Stimulated activated CD8-positive, alpha-beta memory T cell treated with anti-CD3 and anti-CD28 coated beads, Interleukin-12 subunit alpha, Interleukin-12 subunit beta, amount 100 ng/mL, for 24 hours (primary cell): ENCODE results near the gene RPRD1A.
"Not testable (repeated sequence)": the region's sequence is repeated elsewhere in the genome, so short reads cannot be mapped to it uniquely, and the experiment has no call there.

ENCODE experiments used
- DNase-seq: peaks from one replicate; pipeline ENCODE4 v3.0.0-alpha.2; 2020; ENCODE audit errors: extremely low read depth

Gene RPRD1A

DNA sequence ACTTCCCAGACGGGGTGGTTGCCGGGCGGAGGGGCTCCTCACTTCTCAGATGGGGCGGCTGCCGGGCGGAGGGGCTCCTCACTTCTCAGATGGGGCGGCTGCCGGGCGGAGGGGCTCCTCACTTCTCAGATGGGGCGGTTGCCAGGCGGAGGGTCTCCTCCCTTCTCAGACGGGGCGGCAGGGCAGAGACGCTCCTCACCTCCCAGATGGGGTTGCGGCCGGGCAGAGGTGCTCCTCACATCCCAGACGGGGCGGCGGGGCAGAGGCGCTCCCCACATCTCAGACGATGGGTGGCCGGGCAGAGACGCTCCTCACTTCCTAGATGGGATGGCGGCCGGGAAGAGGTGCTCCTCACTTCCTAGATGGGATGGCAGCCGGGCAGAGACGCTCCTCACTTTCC is 10.4 kb upstream of the RPRD1A start:
- not testable (repeated sequence) for DNase-seq

DNA sequence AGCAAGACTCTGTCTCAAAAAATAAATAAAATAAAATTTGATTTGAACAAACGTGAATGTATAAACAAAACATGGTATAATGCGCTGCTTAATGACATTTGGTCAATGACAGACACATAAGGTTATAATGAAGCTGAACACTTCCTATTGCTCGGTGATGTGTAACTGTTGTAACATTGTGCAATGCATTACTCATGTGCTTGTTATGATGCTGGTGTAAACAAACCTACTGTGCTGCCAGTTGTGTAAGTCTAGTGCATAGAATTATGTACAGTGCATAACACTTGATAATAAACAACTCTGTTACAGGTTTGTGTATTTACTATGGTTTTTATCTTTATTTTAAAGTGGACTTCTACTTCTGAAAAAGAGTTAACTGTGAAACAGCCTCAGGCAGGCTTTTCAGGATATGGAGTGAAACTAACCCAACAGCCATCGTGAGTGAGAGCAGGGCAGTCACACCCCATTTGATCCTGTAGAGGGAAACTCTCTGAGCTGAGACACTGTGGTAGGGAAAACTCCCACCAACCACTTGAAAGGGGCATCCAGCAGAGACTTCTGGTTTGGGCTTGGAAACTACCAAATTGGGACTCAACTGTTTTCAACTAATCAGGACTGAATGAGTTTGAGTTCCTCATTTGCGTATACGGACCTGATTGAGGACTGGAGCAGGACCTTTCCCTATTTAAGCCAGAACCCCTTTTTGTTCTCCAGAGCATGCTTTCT is 8.7 kb upstream of the RPRD1A start:
- DNase-seq, result no peak

DNA sequence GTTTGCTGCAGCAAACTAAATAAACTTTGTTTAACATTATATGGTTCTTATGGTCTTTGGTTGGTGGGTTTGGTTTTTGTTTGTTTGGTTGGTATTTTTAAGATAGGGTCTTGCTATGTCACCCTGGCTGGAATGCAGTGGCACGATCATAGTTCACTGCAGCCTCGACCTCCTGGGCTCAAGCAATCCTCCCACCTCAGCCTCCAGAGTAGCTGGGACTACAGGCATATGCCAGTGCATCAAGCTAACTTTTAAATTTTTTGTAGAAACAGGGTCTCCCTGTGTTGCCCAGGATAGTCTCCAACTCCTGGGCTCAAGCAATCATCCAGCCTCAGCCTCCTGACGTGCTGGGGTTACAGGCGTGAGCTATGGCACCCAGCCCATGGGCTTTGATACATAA is 7.1 kb upstream of the RPRD1A start:
- DNase-seq, result no peak

DNA sequence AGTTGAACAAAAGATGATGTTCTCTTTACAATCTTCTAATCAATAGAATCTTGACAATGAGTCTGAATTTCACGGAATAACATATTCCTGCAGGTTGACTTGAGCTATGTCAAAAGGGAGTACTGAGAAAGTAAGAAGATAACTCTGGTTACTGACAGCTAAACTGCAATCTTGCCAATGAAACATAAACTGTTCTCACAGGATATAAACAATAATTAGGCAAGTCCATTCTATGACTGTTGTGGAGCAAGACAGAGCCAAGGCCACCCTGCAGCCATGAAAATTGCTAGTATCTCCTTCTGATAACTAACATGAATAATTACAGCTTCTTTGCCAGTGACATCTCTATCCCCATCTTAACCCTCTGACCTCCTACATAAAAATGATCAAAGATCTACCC is 6.3 kb upstream of the RPRD1A start:
- no peak for DNase-seq

DNA sequence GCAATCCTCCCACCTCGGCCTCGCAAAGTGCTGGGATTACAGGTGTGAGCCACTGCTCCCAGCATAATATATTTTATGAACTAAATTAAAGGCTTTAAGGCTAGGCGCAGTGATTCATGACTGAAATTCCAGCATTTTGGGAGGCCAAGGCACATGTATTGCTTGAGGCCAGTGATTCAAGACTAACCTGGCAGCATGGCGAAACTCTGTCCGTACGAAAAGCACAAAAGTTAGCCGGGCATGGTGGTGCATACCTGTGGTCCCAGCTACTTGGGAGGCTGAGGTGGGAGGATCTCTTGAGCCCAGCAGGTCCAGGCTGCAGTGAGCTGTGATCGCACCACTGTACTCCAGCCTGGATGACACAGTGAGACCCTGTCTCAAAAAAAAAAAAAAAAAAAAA is 5.0 kb upstream of the RPRD1A start:
- DNase-seq, result not testable (repeated sequence)

DNA sequence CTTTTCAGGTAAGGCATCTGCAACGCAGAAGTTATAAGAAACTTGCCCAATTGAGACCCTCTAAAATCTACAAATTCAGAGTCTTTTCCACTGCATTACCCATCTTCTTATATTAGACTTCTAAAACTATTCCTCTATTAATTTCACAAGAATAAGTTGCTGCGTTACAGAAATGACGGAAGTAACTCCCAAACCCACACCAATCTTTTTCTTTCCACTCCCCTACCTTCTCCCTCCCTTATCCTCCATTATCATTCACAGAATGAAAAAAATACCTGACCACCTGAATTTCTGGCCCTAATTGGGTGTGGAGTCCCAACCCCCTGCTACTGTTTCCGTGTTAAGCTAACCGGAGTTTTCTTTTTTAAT is 689 bp downstream of the RPRD1A start:
- DNase-seq, result no peak

DNA sequence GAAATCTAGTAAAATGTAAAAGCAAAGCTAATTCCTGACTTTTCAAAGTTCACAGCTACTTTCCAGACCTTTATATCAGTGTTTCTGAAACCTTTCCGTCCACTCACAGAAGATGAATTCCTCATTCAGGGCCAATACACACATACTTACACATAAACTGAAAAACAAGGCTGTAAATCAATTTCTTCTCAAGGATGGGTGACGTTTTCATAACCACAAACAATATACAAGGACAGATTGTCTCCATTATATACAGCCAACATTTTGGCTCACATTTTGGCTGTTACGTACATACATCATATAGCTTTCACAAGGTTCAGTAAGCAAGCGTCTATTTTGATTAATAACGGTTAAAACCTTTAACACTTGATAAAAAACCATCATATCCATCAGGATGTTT is 1.4 kb downstream of the RPRD1A start:
- DNase-seq, result no peak

DNA sequence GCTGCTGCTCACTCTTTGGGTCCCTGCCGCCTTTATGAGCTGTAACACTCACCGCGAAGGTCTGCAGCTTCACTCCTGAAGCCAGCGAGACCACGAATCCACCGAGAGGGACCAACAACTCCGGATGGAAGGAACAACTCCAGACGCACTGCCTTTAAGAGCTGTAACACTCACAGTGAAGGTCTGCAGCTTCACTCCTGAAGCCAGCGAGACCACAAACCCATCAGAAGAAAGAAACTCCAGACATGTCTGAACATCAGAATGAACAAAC is 2.6 kb downstream of the RPRD1A start:
- DNase-seq, result not testable (repeated sequence)

DNA sequence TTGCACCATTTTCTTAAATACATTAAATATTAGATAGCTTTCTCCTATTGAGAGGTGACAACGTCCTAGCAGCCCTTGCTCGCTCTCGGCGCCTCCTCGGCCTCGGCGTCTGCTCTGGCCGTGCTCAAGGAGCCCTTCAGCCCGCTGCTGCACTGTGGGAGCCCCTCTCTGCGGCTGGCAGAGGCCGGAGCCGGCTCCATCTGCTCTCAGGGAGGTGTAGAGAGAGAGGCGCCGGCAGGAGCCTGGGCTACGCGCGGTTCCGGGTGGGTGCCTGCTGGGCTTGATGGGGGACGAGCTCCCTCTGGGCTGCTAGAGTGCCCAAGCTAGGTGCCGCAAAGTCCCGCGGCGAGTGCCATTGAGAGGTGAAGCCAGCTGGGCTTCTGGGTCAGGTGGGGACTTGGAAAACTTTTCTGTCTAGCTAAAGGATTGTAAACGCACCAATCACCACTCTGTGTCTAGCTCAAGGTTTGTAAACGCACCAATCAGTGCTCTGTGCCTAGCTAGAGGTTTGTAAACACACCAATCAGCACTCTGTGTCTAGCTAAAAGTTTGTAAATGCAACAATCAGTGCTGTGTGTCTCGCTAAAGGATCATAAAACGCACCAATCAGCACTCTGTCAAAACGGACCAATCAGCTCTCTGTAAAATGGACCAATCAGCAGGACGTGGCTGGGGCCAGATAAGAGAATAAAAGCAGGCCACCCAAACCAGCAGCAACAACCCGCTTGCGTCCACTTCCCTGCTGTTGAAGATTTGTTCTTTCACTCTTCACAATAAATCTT is 3.1 kb downstream of the RPRD1A start:
- no peak for DNase-seq

DNA sequence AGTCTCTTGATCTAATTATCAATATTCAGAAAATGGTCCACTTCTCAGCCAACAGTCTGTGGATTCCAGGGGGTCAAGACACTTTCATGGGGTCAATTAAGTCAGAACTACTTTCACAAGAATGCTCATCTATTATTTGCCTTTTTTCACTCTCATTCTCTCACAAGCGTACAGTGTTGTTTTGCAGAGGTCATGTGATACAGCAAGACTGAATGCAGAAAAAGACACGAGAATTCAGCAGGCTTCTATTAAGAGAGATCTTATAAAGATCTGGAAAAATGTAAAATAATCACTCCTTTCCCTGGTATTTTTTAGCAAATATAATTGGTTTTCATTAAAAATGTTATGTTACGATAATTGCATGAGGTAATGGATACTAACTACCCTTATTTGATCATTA is 8.7 kb downstream of the RPRD1A start:
- no peak for DNase-seq

DNA sequence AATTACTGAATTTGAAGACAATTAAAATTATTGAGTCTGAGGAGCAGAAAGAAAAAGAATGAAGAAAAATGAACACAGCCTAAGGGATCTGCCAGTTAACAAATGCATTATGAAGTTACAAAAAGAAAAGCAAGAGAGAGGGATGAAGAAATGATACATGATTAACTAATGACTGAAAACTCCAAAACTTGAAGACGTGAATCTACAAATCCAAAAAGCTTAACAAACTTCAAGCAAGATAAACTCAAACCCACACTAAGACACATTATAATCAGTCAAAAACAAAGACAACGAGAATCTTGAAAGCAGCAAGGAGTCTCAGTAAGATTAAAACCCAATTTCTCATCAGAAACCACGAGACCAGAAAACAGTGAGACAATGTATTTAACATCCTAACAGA is 15.6 kb downstream of the RPRD1A start:
- no peak for DNase-seq

DNA sequence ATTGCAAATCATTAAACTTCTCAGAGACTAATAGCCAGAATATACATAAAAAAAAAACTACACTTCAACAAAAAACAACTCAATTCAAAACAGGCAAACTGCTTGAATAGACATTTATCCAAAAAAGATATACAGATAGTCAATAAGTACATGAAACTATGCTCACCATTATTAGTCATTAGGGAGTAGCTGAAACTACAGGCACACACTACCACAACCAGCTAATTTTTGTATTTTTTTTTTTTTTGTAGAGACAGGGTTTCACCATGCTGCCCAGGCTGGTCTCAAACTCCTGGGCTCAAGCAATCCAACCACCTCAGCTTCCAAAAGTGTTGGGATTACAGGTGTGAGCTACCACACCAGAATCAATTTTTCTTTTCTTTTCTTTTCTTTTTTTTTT is 16.9 kb downstream of the RPRD1A start:
- no peak for DNase-seq

DNA sequence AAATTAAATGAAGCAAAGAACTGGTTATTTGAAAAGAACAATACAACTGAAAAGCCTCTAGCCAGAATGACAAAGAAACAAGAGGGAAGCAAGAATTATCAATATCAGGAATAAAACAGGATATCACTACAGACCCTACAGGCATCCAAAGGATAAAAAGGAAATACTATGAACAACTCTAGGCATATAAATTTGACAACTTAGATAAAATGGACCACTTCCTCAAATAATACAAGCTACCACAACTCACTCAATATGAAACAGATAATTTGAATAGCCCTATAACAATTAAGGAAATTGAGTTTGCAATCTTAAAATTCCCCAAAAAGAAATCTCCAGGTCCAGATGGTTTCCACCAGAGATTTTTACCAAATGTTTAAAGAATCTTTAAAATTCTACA is 19.8 kb downstream of the RPRD1A start:
- no peak for DNase-seq

DNA sequence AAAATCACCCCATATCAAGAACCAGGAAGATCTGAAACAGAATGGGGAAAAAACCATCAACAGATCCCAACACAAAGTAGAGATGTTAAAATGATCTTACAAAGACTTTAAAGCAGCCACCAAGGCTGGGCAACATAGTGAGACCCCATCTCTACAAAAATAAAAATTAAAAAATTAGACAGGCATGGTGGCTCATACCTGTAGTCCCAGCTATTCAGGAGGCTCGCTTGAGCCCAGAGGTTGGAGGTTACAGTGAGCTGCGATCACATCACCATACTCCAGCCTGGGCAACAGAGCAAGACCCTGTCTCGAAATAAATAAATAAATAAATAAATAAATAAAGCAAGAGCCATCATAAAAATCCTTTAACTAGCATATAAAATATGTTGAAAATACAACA is 20.5 kb downstream of the RPRD1A start:
- no peak for DNase-seq

DNA sequence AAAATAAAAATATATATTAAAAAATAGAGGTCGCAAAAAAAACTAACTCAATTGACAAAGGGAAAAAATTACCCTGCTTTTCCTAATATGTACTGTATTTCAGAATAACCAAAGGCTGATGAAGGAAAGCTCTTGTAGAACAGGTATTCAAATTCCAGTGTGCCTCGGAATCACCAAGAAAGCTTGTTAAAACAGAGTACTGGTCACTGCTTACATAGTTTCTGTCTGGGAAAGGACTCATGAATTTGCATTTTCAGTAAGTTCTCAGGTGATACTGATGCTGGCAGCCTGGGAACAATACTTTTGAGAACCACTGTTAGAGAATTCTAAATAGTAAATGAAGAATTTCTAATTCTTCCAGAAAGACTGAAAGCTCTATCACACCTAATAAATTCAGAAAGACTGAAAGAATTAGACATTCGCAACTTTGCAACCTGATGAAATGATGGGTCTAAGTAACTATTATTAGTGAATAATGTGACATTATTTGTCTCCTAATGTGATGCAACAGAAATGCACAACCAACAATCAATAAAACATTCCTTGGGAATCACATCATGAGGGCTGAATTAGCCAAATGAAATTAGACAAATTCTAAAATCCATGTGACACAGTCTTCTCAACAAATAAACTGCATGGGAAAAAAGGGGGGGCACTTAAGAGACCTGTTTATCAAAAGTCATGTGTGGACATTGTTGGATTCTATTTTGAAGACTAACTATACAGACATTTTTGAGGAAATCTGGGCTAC is 21.9 kb downstream of the RPRD1A start:
- DNase-seq, result no peak

DNA sequence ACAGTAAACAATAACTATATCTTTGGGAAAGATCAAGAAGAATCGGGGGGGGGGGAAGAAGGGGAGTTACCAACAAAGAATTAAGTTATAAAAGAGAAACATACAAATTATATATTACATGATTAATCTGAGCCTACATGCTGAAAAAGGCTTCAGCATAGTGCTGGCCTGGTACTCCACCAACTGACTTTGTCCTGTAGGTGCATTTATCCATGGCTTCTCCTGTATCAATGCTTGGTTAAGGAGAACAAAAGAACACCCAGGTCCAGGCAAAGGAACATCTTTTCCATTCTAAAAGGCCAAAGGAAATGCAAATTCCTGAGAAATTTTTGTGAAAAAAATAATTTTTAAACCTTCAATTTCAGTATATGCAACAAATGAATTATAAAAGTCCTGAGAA is 24.2 kb downstream of the RPRD1A start:
- DNase-seq, result no peak

DNA sequence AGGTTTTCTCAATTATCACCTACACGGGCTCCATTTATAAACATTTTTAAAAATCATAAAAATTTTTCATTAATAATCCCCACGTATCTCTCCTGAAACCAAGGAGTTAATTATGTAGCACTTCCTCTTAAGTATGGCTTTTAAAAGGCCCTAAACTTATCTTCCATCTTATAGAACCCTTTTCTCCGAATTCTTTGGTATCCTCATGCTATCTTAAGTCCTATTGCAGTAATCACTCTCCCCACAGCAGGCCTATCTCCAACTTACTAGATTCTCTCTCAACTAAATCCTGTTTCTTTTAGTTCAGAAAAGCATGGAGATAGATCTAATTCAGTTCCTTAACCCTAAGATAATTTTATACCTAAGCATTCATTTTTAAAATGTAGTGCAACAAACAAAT is 26.2 kb downstream of the RPRD1A start:
- no peak for DNase-seq

DNA sequence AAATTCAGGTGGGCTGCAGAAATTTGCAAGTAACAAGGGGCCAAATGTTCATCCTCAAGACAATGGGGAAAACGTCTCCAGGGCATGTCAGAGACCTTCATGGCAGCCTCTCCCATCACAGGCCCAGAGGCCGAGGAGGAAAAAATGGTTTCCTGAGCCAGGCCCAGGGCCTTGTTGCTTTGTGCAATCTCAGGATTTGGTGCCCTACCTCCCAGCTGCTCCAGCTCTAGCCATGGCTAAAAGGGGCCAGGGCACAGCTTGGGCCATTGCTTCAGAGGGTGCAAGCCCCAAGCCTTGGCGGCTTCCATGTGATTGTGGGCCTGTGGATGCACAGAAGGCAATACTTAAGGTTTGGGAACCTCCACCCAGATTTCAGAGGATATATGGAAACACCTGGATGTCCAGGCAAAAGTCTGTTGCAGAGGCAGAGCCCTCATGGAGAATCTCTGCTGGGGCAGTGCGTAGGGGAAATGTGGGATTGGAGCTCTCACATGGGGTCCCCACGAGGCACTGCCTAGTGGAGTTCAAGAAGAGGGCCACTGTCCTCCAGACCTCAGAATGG is 29.2 kb downstream of the RPRD1A start:
- no peak for DNase-seq

DNA sequence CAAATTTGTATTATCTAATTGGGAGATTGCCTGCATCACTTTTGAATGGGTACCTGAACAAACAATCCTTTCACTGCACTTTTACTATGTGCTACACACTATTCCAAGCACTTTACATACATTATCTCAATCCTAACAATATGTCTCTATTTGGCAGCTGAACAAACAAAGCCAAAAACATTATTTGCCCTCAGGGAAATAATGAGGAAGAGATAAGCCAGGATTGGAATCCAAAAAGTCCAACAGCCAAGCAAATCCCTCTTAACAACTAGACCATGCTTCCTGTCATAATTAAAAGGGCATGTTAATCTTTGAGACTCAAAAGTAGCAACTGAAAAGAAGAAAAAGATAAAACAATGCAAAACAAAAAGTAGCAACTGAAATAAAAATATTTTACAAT is 32.1 kb downstream of the RPRD1A start:
- DNase-seq, result no peak

DNA sequence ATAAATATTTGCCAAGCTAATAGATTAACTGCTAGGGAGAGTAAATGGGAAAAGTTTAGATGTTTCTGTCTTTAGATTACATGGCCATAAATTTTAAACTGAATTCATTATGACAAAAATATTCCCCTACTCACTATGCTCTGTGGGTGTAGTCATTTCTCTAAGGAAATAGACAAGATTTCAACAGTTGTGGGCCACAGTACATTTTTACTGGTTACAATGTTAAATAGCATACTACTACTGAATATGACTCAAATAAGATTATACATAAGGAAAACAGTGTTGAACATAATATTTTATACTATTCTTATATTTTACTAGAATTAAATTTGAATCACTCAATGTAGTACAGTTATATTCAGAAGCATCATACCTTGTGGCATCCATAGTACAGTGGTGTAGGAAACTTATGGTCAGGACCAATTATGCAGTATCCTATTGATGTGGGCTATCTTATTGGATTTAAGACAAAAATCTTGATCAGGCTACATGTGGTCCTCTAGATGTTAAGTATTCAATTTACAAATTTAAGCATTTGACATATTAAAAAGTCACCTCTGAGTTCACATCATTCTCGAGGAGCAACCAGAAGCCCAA is 33.0 kb downstream of the RPRD1A start:
- DNase-seq, result no peak

DNA sequence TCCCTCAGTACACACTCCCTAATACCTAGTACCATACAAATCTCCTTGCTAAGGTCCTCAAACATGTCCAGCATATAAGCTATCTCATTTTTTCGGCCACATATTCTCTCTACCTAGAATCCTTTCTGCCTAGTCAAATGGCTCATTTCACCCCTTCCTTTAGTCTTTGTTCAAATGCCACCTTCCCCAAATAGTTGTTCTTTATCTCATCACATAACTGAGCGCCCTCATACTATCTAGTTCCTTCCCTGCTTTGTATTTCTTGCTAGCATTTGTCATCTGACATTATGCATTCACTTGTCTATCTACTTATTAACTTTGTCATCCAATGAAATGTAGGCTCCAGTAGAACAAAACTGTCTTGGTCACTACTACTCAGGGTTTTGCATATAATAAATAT is 35.5 kb downstream of the RPRD1A start:
- DNase-seq, result no peak

DNA sequence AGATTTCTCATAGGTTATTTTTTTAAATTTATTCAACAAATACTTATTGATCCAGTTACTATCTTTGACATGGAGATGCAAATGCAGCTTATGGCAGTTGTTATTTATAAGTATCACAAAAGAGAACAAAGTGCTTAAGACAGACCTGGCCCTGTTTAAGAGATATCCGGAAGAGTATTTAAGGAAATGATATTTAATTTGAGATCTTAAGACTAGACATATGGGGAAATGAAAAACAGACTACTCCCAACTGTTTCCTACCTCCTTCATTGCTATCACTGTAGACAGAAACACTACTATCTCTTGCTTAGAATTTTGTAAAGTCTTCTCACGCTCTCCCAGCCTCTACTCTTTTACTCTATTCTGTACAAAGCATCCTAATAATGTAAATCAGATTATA is 36.0 kb downstream of the RPRD1A start:
- DNase-seq, result no peak
